Measurements from ENCODE around the gene CD28.

The CD28 gene

GRCh38 chr2:203756161-203756560, 49.7 kb downstream of the CD28 start:
- H3K9ac ChIP-seq (ENCODE audit: low read length): no peak overlapping the region
- H3F3A ChIP-seq (ENCODE audit: insufficient read depth, low read length): no peaks in the 10 kb centered on the region
- no peak overlapping the region for H3K27ac ChIP-seq (ENCODE audit: low read depth, low read length, poor library complexity, severe bottlenecking)
- H3K9me3 ChIP-seq (ENCODE audit: low read length): no peaks in the 10 kb centered on the region
- no peaks in the 10 kb centered on the region for H4K20me1 ChIP-seq (ENCODE audit: insufficient read depth, low read length)
- H2AFZ ChIP-seq (ENCODE audit: low read length): no peak overlapping the region
- H3K27me3 ChIP-seq (ENCODE audit: insufficient read depth, low read length): no peaks in the 10 kb centered on the region
- H3K36me3 ChIP-seq (ENCODE audit: insufficient read depth, low read length): no peaks in the 10 kb centered on the region
- TF ChIP-seq EZH2 (IDR thresholded peaks at IDR 0.05; ENCODE audit: borderline replicate concordance, low read length) (no peak), CTCF (IDR thresholded peaks at IDR 0.05; ENCODE audit: low read length) (no peak)
- H3K79me2 ChIP-seq (ENCODE audit: insufficient read depth, low read length): no peaks in the 10 kb centered on the region
- no peaks in the 10 kb centered on the region for H3K9me2 ChIP-seq (ENCODE audit: low read depth, low read length)
- H3K4me3 ChIP-seq (ENCODE audit: low read depth, low read length, poor library complexity, severe bottlenecking): no peak overlapping the region
- no peaks in the 10 kb centered on the region for H3K4me1 ChIP-seq (ENCODE audit: insufficient read depth, low read length, severe bottlenecking)
- no peak overlapping the region for H3K4me2 ChIP-seq (ENCODE audit: low read length)

DNA sequence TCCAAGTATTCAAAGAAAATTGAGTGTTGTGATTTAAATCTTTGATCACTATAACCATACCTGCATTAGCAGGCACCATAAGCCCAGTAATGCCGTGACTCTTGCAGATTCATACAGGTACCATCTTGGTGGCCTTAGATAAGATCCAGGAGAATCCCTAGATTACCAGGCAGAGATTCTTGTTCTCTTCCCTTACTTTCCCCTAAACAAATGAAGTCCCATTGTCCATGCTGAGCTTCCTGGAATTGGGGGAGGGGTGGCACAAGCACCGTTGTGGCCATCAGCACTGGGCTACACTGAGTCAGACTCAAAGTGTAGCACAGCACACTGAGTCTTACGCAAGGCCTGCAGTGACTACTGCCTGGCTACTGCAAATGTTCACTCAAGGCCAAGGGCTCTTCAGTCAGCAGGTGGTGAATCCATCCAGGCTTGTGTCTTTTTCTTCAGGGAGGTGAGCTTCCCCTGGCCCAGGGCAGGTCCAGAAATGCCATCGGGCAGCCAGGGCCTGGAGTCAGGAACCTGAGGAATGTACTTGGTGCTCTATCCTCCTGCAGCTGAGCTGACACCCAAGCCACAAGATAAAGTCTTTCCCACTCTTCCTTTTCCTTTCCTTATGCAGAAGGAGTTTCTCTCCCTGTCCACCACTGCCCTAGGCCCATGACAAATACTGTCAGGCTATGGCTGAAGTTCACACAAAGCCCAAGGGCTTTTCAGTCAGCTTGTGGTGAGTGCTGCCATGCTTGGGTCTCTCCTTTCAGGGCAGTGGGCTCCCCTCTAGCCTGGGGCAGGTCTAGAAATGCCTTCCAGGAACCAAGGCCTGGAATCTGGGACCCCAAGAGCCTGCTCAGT, 52.6 kb downstream of the CD28 start:
- Histone ChIP-seq H3K4me1 (ENCODE audit: insufficient read depth, low read length, severe bottlenecking) (no peaks in the 10 kb centered on the region), H3K79me2 (ENCODE audit: insufficient read depth, low read length) (no peaks in the 10 kb centered on the region)

DNA sequence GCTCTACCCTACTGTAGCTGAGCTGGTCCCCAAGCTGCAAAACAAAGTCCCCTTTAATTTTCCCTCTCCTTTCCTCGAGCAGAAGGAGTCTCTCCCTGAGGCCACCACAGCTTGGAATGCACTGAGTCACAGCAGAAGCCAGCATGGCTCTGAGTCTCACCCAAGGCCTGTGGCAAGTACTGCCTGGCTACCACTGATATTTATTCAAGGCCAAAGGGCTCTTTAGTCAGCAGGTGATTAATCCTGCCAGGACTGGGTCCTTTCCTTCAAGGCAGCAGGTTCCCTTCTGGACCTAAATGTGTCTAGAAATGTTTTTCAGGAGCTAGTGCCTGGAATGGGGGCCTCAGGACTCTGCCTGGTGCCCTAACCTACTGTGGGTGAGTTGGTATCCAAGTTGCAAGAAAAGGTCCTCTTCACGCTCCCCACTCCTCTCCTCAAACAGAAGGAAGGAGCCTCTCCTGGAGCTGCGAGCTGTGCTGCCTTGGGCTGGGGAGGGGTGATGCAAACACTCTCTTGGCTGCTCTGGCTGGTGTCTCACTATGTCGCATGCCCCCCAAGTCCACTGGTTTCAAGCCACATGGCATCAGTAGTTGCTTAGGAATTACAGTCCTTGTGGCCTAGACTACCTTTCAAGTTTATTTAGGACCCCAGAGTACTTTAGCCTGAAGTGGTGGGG, 53.4 kb downstream of the CD28 start:
- Histone ChIP-seq H3K27me3 (ENCODE audit: insufficient read depth, low read length) (no peaks in the 10 kb centered on the region), H2AFZ (ENCODE audit: low read length) (no peak overlapping the region), H3K9ac (ENCODE audit: low read length) (no peak overlapping the region), H3K27ac (ENCODE audit: low read depth, low read length, poor library complexity, severe bottlenecking) (no peak overlapping the region), H3F3A (ENCODE audit: insufficient read depth, low read length) (no peaks in the 10 kb centered on the region), H3K4me2 (ENCODE audit: low read length) (no peak overlapping the region), H3K36me3 (ENCODE audit: insufficient read depth, low read length) (no peaks in the 10 kb centered on the region), H4K20me1 (ENCODE audit: insufficient read depth, low read length) (no peaks in the 10 kb centered on the region), H3K9me3 (ENCODE audit: low read length) (no peaks in the 10 kb centered on the region), H3K9me2 (ENCODE audit: low read depth, low read length) (no peaks in the 10 kb centered on the region), H3K4me3 (ENCODE audit: low read depth, low read length, poor library complexity, severe bottlenecking) (no peak overlapping the region), H3K4me1 (ENCODE audit: insufficient read depth, low read length, severe bottlenecking) (no peaks in the 10 kb centered on the region), H3K79me2 (ENCODE audit: insufficient read depth, low read length) (no peaks in the 10 kb centered on the region)
- TF ChIP-seq CTCF (IDR thresholded peaks at IDR 0.05; ENCODE audit: low read length) (no peak), EZH2 (IDR thresholded peaks at IDR 0.05; ENCODE audit: borderline replicate concordance, low read length) (no peak)

More for the DNA sequence above, 52.6 kb downstream of the CD28 start:
- no peaks in the 10 kb centered on the region for H3K9me2 ChIP-seq (ENCODE audit: low read depth, low read length)
- H3K9ac ChIP-seq (ENCODE audit: low read length): no peak overlapping the region
- TF ChIP-seq EZH2 (IDR thresholded peaks at IDR 0.05; ENCODE audit: borderline replicate concordance, low read length) (no peak), CTCF (IDR thresholded peaks at IDR 0.05; ENCODE audit: low read length) (no peak)
- H3K4me2 ChIP-seq (ENCODE audit: low read length): no peak overlapping the region
- no peaks in the 10 kb centered on the region for H4K20me1 ChIP-seq (ENCODE audit: insufficient read depth, low read length)
- H3F3A ChIP-seq (ENCODE audit: insufficient read depth, low read length): no peaks in the 10 kb centered on the region
- H3K36me3 ChIP-seq (ENCODE audit: insufficient read depth, low read length): no peaks in the 10 kb centered on the region
- H3K27ac ChIP-seq (ENCODE audit: low read depth, low read length, poor library complexity, severe bottlenecking): no peak overlapping the region
- no peak overlapping the region for H2AFZ ChIP-seq (ENCODE audit: low read length)
- H3K9me3 ChIP-seq (ENCODE audit: low read length): no peaks in the 10 kb centered on the region
- no peaks in the 10 kb centered on the region for H3K27me3 ChIP-seq (ENCODE audit: insufficient read depth, low read length)
- H3K4me3 ChIP-seq (ENCODE audit: low read depth, low read length, poor library complexity, severe bottlenecking): no peak overlapping the region
